ENCODE results near the gene RALGPS1. TPM values are rescaled to one million over a fixed set of nuclear protein-coding genes. Genes with fewer than 3 reads are reported as not detected.
"Not testable (repeated sequence)": the region's sequence is repeated elsewhere in the genome, so short reads cannot be mapped to it uniquely, and the experiment has no call there.

The RALGPS1 gene
- total RNA-seq, 1 donor from 2014 or later, result 86.6 TPM

- no peak for DNase-seq
These were observed 224.6 kb downstream of the RALGPS1 start for GRCh38 chr9:127139071-127139731.

GRCh38 chr9:127139775-127140174 lies 225.2 kb downstream of the RALGPS1 start:
- no peak for DNase-seq

- DNase-seq, result no peak
These were observed 225.6 kb downstream of the RALGPS1 start for GRCh38 chr9:127140181-127140580.

GRCh38 chr9:127140842-127141675 lies 226.5 kb downstream of the RALGPS1 start:
- DNase-seq, result no peak

GRCh38 chr9:127142291-127142690 lies 227.7 kb downstream of the RALGPS1 start:
- DNase-seq, result no peak

- DNase-seq, result no peak
These were observed 228.4 kb downstream of the RALGPS1 start for GRCh38 chr9:127142931-127143464.

GRCh38 chr9:127143920-127144465 lies 229.4 kb downstream of the RALGPS1 start:
- no peak for DNase-seq

- no peak for DNase-seq
These were observed 230.3 kb downstream of the RALGPS1 start for GRCh38 chr9:127144670-127145445.

- not testable (repeated sequence) for DNase-seq
These were observed 232.3 kb downstream of the RALGPS1 start for GRCh38 chr9:127146841-127147240.

- DNase-seq, result no peak
These were observed 232.7 kb downstream of the RALGPS1 start for GRCh38 chr9:127147251-127147650.

GRCh38 chr9:127148014-127148413 lies 233.4 kb downstream of the RALGPS1 start:
- no peak for DNase-seq

GRCh38 chr9:127149010-127149409 lies 234.4 kb downstream of the RALGPS1 start:
- no peak for DNase-seq

- DNase-seq, result no peak
These were observed 235.1 kb downstream of the RALGPS1 start for GRCh38 chr9:127149463-127150390.

- DNase-seq, result no peak
These were observed 238.9 kb downstream of the RALGPS1 start for GRCh38 chr9:127153501-127153900.

GRCh38 chr9:127154003-127154389 lies 239.4 kb downstream of the RALGPS1 start:
- no peak for DNase-seq

- DNase-seq, result peak; percentile 47
These were observed 240.0 kb downstream of the RALGPS1 start for GRCh38 chr9:127154390-127155191.

GRCh38 chr9:127155314-127155960 lies 240.9 kb downstream of the RALGPS1 start:
- DNase-seq, result no peak

GRCh38 chr9:127158786-127159324 lies 244.3 kb downstream of the RALGPS1 start:
- DNase-seq, result no peak

- DNase-seq, result peak; percentile 60
These were observed 244.8 kb downstream of the RALGPS1 start for GRCh38 chr9:127159325-127159801.
